Uterus (tissue), 4 donors: Measurements from ENCODE around the gene RAPGEF2. TPM values are rescaled to one million over a fixed set of nuclear protein-coding genes. Genes with fewer than 3 reads are reported as not detected.

Experiments used
- DNase-seq, 2 donors: peaks; one replicate each; pipeline ENCODE4 v3.0.0-alpha.2; 2019 to 2020
- H3K27ac ChIP-seq, 2 donors: fragments of 200-600 bp; sonication (generic); 1 replicate in 1 of 2; 2 replicates in 1 of 2; pipeline ENCODE4 v1.5.1; 2016 to 2018
- H3K27me3 ChIP-seq, 2 donors: fragments of 200-600 bp; sonication (generic); one replicate each; pipeline ENCODE4 v1.5.1; 2018 to 2019; ENCODE audit warnings: control low read depth in 1 of 2
- H3K36me3 ChIP-seq, 2 donors: fragments of 200-600 bp; sonication (generic); one replicate each; pipeline ENCODE4 v1.5.1; 2019; ENCODE audit warnings: control low read depth in 1 of 2
- H3K4me1 ChIP-seq, 2 donors: fragments of 200-600 bp; sonication (generic); one replicate each; pipeline ENCODE4 v1.5.1; 2018 to 2019; ENCODE audit warnings: control low read depth in 1 of 2
- H3K4me3 ChIP-seq, 2 donors: fragments of 200-600 bp; sonication (generic); 1 replicate in 1 of 2; 2 replicates in 1 of 2; pipeline ENCODE4 v1.5.1; 2018 to 2019; ENCODE audit warnings: mild to moderate bottlenecking in 1 of 2
- H3K9me3 ChIP-seq, 2 donors: fragments of 200-600 bp; sonication (generic); one replicate each; pipeline ENCODE4 v1.5.1; 2019; ENCODE audit warnings: control low read depth in 1 of 2
- CTCF ChIP-seq, 4 experiments: fragments of 200-600 bp in 2 of 4; fragments of 450-650 bp in 2 of 4; sonication (generic) in 2 of 4; IDR thresholded peaks; one replicate each; pipeline ENCODE4 v1.5.1; 2016 to 2019; ENCODE audit warnings: antibody characterized with exemption in 4 of 4, mild to moderate bottlenecking in 2 of 4, moderate library complexity in 1 of 4
- POLR2A ChIP-seq, 2 donors: fragments of 450-650 bp; IDR thresholded peaks; one replicate each; pipeline ENCODE4 v1.6.1; 2016; ENCODE audit warnings: antibody characterized with exemption in 2 of 2, mild to moderate bottlenecking in 1 of 2, moderate library complexity in 1 of 2
- intact Hi-C: fragments of 100-400 bp; cut with DNase I; formaldehyde crosslinking; loops from one replicate; pipeline ENCODE4 v1.15.1; 2023; ENCODE audit warnings: low total_unique reads
- total RNA-seq, 4 donors: library from RNA; depleted of rRNA in 3 of 4; stranded (reverse); fragments of >200 nt in 3 of 4; gene quantifications; one replicate each; pipeline versions ENCODE4 v1.1.0 to v1.2.4, GENCODE V29; 2014 to 2023
- donor health status: DM: yes; HTN: yes; CAD: no.

Gene RAPGEF2
- total RNA-seq, 4 donors from 2014 or later: 27.9 to 61.4 (median 40.5) TPM

- no peak overlapping the region for H3K4me3 ChIP-seq
- no peak for DNase-seq
- H3K9me3 ChIP-seq: no peaks in the 10 kb centered on the region
- intact Hi-C loops: no loop called here
- no peaks in the 10 kb centered on the region for H3K4me1 ChIP-seq
- H3K27me3 ChIP-seq: no peaks in the 10 kb centered on the region
- TF ChIP-seq POLR2A (IDR thresholded peaks at IDR 0.05) (no peak), CTCF (IDR thresholded peaks at IDR 0.05) (no peak)
- H3K36me3 ChIP-seq: no peaks in the 10 kb centered on the region
- no peak overlapping the region for H3K27ac ChIP-seq
These were observed 286.9 kb downstream of the RAPGEF2 start for GRCh38 chr4:159389756-159390155.

DNA sequence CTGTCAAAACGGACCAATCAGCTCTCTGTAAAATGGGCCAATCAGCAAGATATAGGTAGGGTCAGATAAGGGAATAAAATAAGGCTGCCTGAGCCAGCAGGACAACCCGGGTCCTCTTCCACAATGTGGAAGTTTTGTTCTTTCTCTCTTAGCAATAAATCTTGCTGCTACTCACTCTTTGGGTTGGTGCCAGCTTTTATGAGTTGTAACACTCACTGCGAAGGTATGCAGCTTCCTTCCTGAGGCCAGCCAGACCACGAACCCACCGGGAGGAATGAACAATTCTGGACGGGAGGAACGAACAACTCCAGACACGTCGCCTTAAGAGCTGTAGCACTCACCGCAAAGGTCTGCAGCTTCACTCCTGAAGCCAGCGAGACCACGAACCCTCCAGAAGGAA is 287.8 kb downstream of the RAPGEF2 start:
- Histone ChIP-seq H3K36me3 (no peaks in the 10 kb centered on the region), H3K27me3 (no peaks in the 10 kb centered on the region), H3K4me3 (no peak overlapping the region), H3K9me3 (no peaks in the 10 kb centered on the region), H3K27ac (no peak overlapping the region), H3K4me1 (no peaks in the 10 kb centered on the region)
- no peak for TF ChIP-seq CTCF (IDR thresholded peaks at IDR 0.05)
- no peak for TF ChIP-seq POLR2A (IDR thresholded peaks at IDR 0.05)
- intact Hi-C loops: no loop called here
- no peak for DNase-seq

- Histone ChIP-seq H3K4me3 (no peak overlapping the region), H3K27ac (peak overlapping the region in 1 of 2 donors; percentile 16), H3K36me3 (no peaks in the 10 kb centered on the region), H3K4me1 (no peaks in the 10 kb centered on the region), H3K27me3 (no peaks in the 10 kb centered on the region), H3K9me3 (no peaks in the 10 kb centered on the region)
- intact Hi-C loops: no loop called here
- TF ChIP-seq CTCF (IDR thresholded peaks at IDR 0.05): no peak
- no peak for TF ChIP-seq POLR2A (IDR thresholded peaks at IDR 0.05)
- DNase-seq: no peak
These were observed 292.8 kb downstream of the RAPGEF2 start for GRCh38 chr4:159395693-159396092.

DNA sequence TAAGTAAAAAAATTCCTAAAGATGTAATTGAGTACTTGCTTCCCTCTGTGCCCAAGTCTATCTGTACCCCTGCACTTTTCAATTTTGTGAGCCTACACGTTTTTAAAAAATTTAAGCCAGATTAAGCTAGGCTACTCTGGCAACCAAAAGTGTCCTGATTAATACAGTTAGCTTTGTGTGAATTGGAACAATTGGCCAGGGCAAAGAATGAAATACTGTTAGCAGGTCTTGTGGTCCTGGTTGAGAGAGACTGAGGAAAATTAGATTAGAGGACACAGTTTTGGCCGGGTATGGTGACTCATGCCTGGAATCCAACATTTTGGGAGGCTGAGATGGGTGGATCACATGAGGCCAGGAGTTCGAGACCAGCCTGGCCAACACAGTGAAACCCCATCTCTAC is 293.3 kb downstream of the RAPGEF2 start:
- Histone ChIP-seq H3K27me3 (no peaks in the 10 kb centered on the region), H3K9me3 (no peaks in the 10 kb centered on the region), H3K4me1 (no peaks in the 10 kb centered on the region), H3K27ac (peak overlapping the region in 1 of 2 donors; percentile 16), H3K4me3 (no peak overlapping the region), H3K36me3 (no peaks in the 10 kb centered on the region)
- intact Hi-C loops: no loop called here
- DNase-seq: no peak
- TF ChIP-seq POLR2A (IDR thresholded peaks at IDR 0.05) (no peak), CTCF (IDR thresholded peaks at IDR 0.05) (no peak)

DNA sequence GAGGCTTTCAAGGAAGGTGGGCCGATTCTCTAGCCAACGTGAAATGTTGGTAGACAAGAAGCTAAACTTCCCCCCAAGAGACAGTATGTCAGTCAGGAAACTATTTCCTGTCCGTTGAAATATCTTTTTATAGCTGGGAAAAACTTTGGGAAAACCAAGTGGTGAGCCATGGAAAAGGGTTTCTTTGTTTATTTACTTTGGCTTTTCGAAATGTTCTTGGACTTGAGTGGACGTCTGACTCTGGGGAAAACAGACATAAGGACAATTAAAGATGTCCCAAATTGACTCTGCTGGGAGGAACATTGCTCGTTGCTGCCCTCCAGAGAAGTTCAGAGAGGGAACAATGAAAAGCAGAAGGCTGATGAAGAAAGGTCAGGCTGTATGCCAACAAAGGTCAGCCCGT is 295.4 kb downstream of the RAPGEF2 start:
- TF ChIP-seq CTCF (IDR thresholded peaks at IDR 0.05) (no peak), POLR2A (IDR thresholded peaks at IDR 0.05) (no peak)
- Histone ChIP-seq H3K27ac (peak overlapping the region in 1 of 2 donors; percentile 68), H3K4me1 (no peaks in the 10 kb centered on the region), H3K9me3 (no peaks in the 10 kb centered on the region), H3K4me3 (no peak overlapping the region), H3K27me3 (no peaks in the 10 kb centered on the region), H3K36me3 (no peaks in the 10 kb centered on the region)
- intact Hi-C loops: no loop called here
- no peak for DNase-seq
